IMR-90 (cell line): ENCODE results near the gene ST6GALNAC2. TPM values are rescaled to one million over a fixed set of nuclear protein-coding genes. Genes with fewer than 3 reads are reported as not detected.

Experiments
- ATAC-seq: fragments of 200-7000 bp; cut with Tn5 transposase; 2 replicates; pipeline ENCODE4 v1.9.1; 2020; ENCODE audit warnings: low read depth, mild to moderate bottlenecking, moderate library complexity
- BruUV-seq: library from RNA; stranded (reverse); fragments of 400-500 nt; replicated peaks from 2 replicates; lab custom pipeline; 2021; lab: Mats Ljungman, UMichigan
- CTCF ChIA-PET: fragments of 300-600 bp; formaldehyde crosslinking; extraction: SDS; loops from one replicate; lab custom pipeline; 2021; ENCODE audit warnings: antibody characterized with exemption; lab: Yijun Ruan, JAX
- POLR2A ChIA-PET: fragments of 300-600 bp; sonication (Branson Sonifier 250); formaldehyde crosslinking; loops from one replicate; lab custom pipeline; 2022; ENCODE audit warnings: antibody characterized with exemption; ENCODE audit not compliant: unreplicated experiment; lab: Charles Lee
- DNase-seq: peaks from one replicate; pipeline ENCODE4 v3.0.0; 2013
- H2AFZ ChIP-seq: replicated peaks from 2 replicates; pipeline ENCODE3; 2013; ENCODE audit warnings: low read length, mild to moderate bottlenecking; ENCODE audit not compliant: poor library complexity
- H2AK5ac ChIP-seq: 2 replicates; pipeline ENCODE4 v1.6.1; 2013; ENCODE audit warnings: low read depth, low read length, inconsistent platforms
- H2AK9ac ChIP-seq: replicated peaks from 2 replicates; pipeline ENCODE3; 2013; ENCODE audit warnings: mild to moderate bottlenecking, low read depth, low read length, moderate library complexity; ENCODE audit not compliant: poor library complexity
- H2BK120ac ChIP-seq: 2 replicates; pipeline ENCODE4 v1.6.1; 2013; ENCODE audit warnings: low read depth, low read length, inconsistent platforms
- H2BK15ac ChIP-seq: 3 replicates; pipeline ENCODE4 v1.6.1; 2013; ENCODE audit warnings: low read depth, low read length, inconsistent platforms
- H2BK20ac ChIP-seq: 2 replicates; pipeline ENCODE4 v1.6.1; 2013; ENCODE audit warnings: low read depth, mild to moderate bottlenecking, inconsistent platforms, low read length, moderate library complexity
- H2BK5ac ChIP-seq: 2 replicates; pipeline ENCODE4 v1.6.1; 2013; ENCODE audit warnings: mild to moderate bottlenecking, low read depth, low read length, inconsistent platforms; ENCODE audit not compliant: poor library complexity, severe bottlenecking
- H3K14ac ChIP-seq: replicated peaks from 2 replicates; pipeline ENCODE4 v1.6.1; 2013; ENCODE audit warnings: low read depth, low read length, inconsistent platforms
- H3K18ac ChIP-seq: 2 replicates; pipeline ENCODE4 v1.6.1; 2013; ENCODE audit warnings: low read depth, low read length, control low read depth
- H3K23ac ChIP-seq: 2 replicates; pipeline ENCODE4 v1.6.1; 2013; ENCODE audit warnings: low read depth, low read length, inconsistent platforms
- H3K27ac ChIP-seq: 2 replicates; pipeline ENCODE4 v1.5.1; 2013; ENCODE audit warnings: mild to moderate bottlenecking, control low read depth, low read length; ENCODE audit not compliant: insufficient read depth
- H3K27me3 ChIP-seq: 2 replicates; pipeline ENCODE4 v1.6.1; 2013; ENCODE audit warnings: low read length; ENCODE audit not compliant: control insufficient read depth, insufficient read depth
- H3K36me3 ChIP-seq: 2 replicates; pipeline ENCODE4 v1.6.1; 2013; ENCODE audit warnings: low read length, mixed read lengths; ENCODE audit not compliant: control insufficient read depth, insufficient read depth
- H3K4ac ChIP-seq: 2 replicates; pipeline ENCODE4 v1.6.1; 2013; ENCODE audit warnings: low read depth, low read length, inconsistent platforms
- H3K4me1 ChIP-seq: 2 replicates; pipeline ENCODE4 v1.6.1; 2013; ENCODE audit warnings: low read length, mixed read lengths; ENCODE audit not compliant: control insufficient read depth, insufficient read depth
- H3K4me2 ChIP-seq: 2 replicates; pipeline ENCODE4 v1.6.1; 2013; ENCODE audit warnings: low read depth, mild to moderate bottlenecking, control low read depth, low read length, moderate library complexity
- H3K4me3 ChIP-seq: 2 replicates; pipeline ENCODE4 v1.5.1; 2013; ENCODE audit warnings: low read depth, mild to moderate bottlenecking, control low read depth, low read length, moderate library complexity; ENCODE audit not compliant: insufficient read depth
- H3K56ac ChIP-seq: 2 replicates; pipeline ENCODE4 v1.6.1; 2013; ENCODE audit warnings: low read length, inconsistent platforms; ENCODE audit not compliant: insufficient read depth; ENCODE audit errors: extremely low read depth
- H3K79me1 ChIP-seq, 2 experiments: 2 replicates each; pipeline ENCODE4 v1.6.1; 2013; ENCODE audit warnings: low read length in 2 of 2, inconsistent platforms in 1 of 2, low read depth in 1 of 2
- H3K9ac ChIP-seq: 2 replicates; pipeline ENCODE4 v1.6.1; 2013; ENCODE audit warnings: low read depth, low read length, control low read depth
- H3K9me1 ChIP-seq: 2 replicates; pipeline ENCODE4 v1.6.1; 2013; ENCODE audit warnings: low read length, inconsistent platforms; ENCODE audit not compliant: insufficient read depth
- H3K9me3 ChIP-seq: 2 replicates; pipeline ENCODE4 v1.6.1; 2013; ENCODE audit warnings: low read length; ENCODE audit not compliant: control insufficient read depth, insufficient read depth
- H4K20me1 ChIP-seq: 2 replicates; pipeline ENCODE4 v1.6.1; 2013; ENCODE audit warnings: low read length, inconsistent platforms; ENCODE audit not compliant: insufficient read depth
- H4K5ac ChIP-seq: 2 replicates; pipeline ENCODE4 v1.6.1; 2013; ENCODE audit warnings: mild to moderate bottlenecking, low read depth, low read length, control low read depth
- H4K8ac ChIP-seq, 2 experiments: 2 replicates each; pipeline ENCODE4 v1.6.1; 2013; ENCODE audit warnings: low read depth in 2 of 2, low read length in 2 of 2, control low read depth in 1 of 2, inconsistent platforms in 1 of 2
- H4K91ac ChIP-seq: 2 replicates; pipeline ENCODE4 v1.6.1; 2013; ENCODE audit warnings: low read depth, low read length, inconsistent platforms; ENCODE audit not compliant: insufficient read depth
- CHD1 ChIP-seq: IDR thresholded peaks from 2 replicates; pipeline ENCODE4 v1.6.1; 2012; ENCODE audit warnings: low read depth, low read length, improper control_type of control experiment
- RAD21 ChIP-seq: IDR thresholded peaks from 2 replicates; pipeline ENCODE4 v1.6.1; 2012; ENCODE audit warnings: low read length, improper control_type of control experiment
- RFX5 ChIP-seq: IDR thresholded peaks from 2 replicates; pipeline ENCODE4 v1.8.0; 2012; ENCODE audit warnings: low read depth, mild to moderate bottlenecking, low read length, moderate library complexity
- SMC3 ChIP-seq: fragments of 150-350 bp; IDR thresholded peaks from 2 replicates; pipeline ENCODE4 v1.6.1; 2016; ENCODE audit warnings: low read depth, mild to moderate bottlenecking, antibody characterized with exemption, low read length, moderate library complexity
- WGBS, 2 experiments: methylation state at CpG; one replicate each; pipeline versions ENCODE4 v1.1.5 to v1.1.7; 2013; ENCODE audit warnings: missing lambda C conversion rate in 2 of 2; ENCODE audit not compliant: insufficient read length in 1 of 2; ENCODE audit errors: extremely low coverage in 2 of 2; 5-methylcytosine and 5-hydroxymethylcytosine counted together
- dilution Hi-C: fragments of 300-500 bp; cut with HindIII; formaldehyde crosslinking; loops from one replicate; pipeline ENCODE4 v1.14.3; 2018; ENCODE audit warnings: low sequenced_read_pairs; ENCODE audit not compliant: unreplicated experiment
- in situ Hi-C: fragments of 300-500 bp; cut with MboI; formaldehyde crosslinking; loops from 3 replicates; pipeline ENCODE4 v1.14.3; 2019; ENCODE audit warnings: low sequenced_read_pairs, inconsistent platforms, mixed read lengths
- intact Hi-C: fragments of 100-400 bp; cut with micrococcal nuclease; formaldehyde crosslinking; loops from 2 replicates; pipeline ENCODE4 v1.10.0; 2022
- polyA plus RNA-seq, 3 experiments: library from polyadenylated mRNA; depleted of rRNA; stranded (reverse); fragments of >200 nt; gene quantifications; 2 replicates each; pipeline ENCODE4 v1.2.3, GENCODE V29; 2012; ENCODE audit warnings: low replicate concordance in 1 of 3
- total RNA-seq: library from RNA; depleted of rRNA; stranded (reverse); fragments of >200 nt; gene quantifications from 2 replicates; pipeline ENCODE4 v1.2.3, GENCODE V29; 2012
- TF ChIP-seq, protein P1 (sequence below): conservative IDR thresholded peaks from 2 replicates; pipeline ENCODE4 v1.5.1; 2012; ENCODE audit warnings: mild to moderate bottlenecking, low read depth, low read length, improper control_type of control experiment

The ST6GALNAC2 gene
- total and polyA plus RNA-seq, 2 of the 4 experiments (the other 2 are of a cell fraction), result 0.10 TPM; not detected in 1

DNA sequence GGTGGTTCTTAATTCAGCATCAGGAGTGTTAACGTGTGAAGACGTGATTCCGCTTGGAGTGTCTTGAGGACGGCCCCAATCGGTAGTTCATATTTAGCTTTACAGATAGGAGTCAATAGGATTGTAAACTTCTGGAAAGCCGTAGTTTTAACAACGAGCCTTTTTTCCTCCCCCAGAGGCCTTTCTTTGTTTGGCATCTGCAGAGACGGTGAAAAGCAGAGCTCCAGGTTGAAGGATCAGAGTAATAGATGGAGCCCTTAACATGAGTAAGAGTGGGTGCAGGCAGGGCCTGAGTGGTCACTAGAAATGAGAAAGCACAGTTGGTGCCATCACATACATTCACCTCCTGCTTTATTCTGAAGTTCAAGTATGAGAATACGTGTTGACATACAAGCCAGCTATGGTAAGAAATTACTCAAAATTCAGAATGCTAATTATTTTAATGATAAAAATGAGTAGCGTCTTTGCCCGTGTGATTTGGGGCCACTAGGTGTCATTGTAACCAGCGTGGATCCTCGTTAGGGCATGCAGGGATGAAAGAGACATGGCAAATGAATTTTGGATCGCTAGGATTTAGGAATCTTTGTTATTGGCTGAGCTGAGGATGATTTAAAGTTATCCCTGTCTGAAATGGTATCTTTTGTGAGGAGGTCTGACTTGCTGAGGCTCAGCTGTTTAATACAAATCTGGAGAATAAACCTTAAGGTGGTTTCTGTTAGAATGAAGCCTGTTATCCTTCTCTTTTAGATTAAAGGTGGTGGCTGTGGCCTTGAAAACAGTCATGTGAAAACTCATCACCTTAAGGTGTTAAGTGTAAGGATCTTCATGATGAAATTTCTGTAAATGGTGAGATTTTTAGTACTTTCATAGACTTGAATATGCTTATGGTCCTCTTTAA, 27.2 kb downstream of the ST6GALNAC2 start:
- ATAC-seq (0 out of 2 replicates have a peak, but pooled peaks have one; percentile 5), DNase-seq (peak; percentile 20)
- ChIA-PET CTCF (interaction anchor here (0.7 to 4.6 kb wide), 8 partner anchors 8 to 173 kb away, joined by 3 to 19 read pairs (median 3); no protein-coding TSS in a partner anchor), POLR2A (no interaction called here)
- peak overlapping the region; percentile 94 for H3K9ac ChIP-seq
- peak overlapping the region; percentile 84 for H2BK5ac ChIP-seq
- no peaks in the 10 kb centered on the region for H3K27me3 ChIP-seq
- TF ChIP-seq SMC3 (peak; percentile 40), CHD1 (peak; percentile 84; the same call in 1 of the 2 replicates), RAD21 (peak; percentile 58), RFX5 (no peak)
- TF ChIP-seq, protein P1, sequence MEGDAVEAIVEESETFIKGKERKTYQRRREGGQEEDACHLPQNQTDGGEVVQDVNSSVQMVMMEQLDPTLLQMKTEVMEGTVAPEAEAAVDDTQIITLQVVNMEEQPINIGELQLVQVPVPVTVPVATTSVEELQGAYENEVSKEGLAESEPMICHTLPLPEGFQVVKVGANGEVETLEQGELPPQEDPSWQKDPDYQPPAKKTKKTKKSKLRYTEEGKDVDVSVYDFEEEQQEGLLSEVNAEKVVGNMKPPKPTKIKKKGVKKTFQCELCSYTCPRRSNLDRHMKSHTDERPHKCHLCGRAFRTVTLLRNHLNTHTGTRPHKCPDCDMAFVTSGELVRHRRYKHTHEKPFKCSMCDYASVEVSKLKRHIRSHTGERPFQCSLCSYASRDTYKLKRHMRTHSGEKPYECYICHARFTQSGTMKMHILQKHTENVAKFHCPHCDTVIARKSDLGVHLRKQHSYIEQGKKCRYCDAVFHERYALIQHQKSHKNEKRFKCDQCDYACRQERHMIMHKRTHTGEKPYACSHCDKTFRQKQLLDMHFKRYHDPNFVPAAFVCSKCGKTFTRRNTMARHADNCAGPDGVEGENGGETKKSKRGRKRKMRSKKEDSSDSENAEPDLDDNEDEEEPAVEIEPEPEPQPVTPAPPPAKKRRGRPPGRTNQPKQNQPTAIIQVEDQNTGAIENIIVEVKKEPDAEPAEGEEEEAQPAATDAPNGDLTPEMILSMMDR, result peak; percentile 55
- H3K9me3 ChIP-seq, result no peaks in the 10 kb centered on the region
- H3K14ac ChIP-seq, result peak overlapping the region; percentile 100
- peak overlapping the region; percentile 100 for H3K4ac ChIP-seq
- peak overlapping the region; percentile 99 for H3K56ac ChIP-seq
- in situ Hi-C loops (no loop called here), dilution Hi-C loops (no loop called here), intact Hi-C loops (loop anchor here (1.0 to 5.0 kb wide), 3 partner anchors 66 to 152 kb away; partner anchors contain the start of gene MXRA7)
- H3K36me3 ChIP-seq, result peaks cover 14% of the 10 kb centered on the region
- H3K79me1 ChIP-seq, result peaks cover 9 to 51% of the 10 kb centered on the region in 2 experiments
- H3K4me2 ChIP-seq, result peak overlapping the region; percentile 64
- 0% methylated on average over 1 of the region's 14 CpGs; no CpG with 5 or more reads in 1 of the 2 experiments for WGBS, 2 experiments
- H3K9me1 ChIP-seq, result peaks cover 8% of the 10 kb centered on the region
- H4K8ac ChIP-seq, result peak overlapping the region; percentile 89 to 99
- no peak overlapping the region for H2BK20ac ChIP-seq
- peaks cover 19% of the 10 kb centered on the region for H3K4me1 ChIP-seq
- peak overlapping the region; percentile 100 for H2AK5ac ChIP-seq
- peak overlapping the region; percentile 100 for H3K23ac ChIP-seq
- peak overlapping the region; percentile 97 for H2AFZ ChIP-seq
- H2BK120ac ChIP-seq, result peak overlapping the region; percentile 86; the same call in 1 of the 2 replicates
- no TSS peak for BruUV-seq
- peaks cover 50% of the 10 kb centered on the region for H4K20me1 ChIP-seq
- H3K18ac ChIP-seq, result no peak overlapping the region
- peak overlapping the region; percentile 100 for H4K91ac ChIP-seq
- H2AK9ac ChIP-seq, result peak overlapping the region; percentile 97
- H4K5ac ChIP-seq, result peak overlapping the region; percentile 74
- peak overlapping the region; percentile 49 for H3K4me3 ChIP-seq
- no peak overlapping the region for H2BK15ac ChIP-seq
- peak overlapping the region; percentile 84 for H3K27ac ChIP-seq
